ENCODE data around the gene CDS2. TPM values are rescaled to one million over a fixed set of nuclear protein-coding genes. Genes with fewer than 3 reads are reported as not detected.

Gene CDS2
- total and polyA plus RNA-seq, 2 experiments from 2014 or later, result 16.8 to 40.8 TPM

- H3K27me3 ChIP-seq (ENCODE audit: insufficient read depth), result no peaks in the 10 kb centered on the region
- ATAC-seq (no peak), DNase-seq (ENCODE audit: low spot score) (no peak)
- no peaks in the 10 kb centered on the region for H3F3A ChIP-seq (replicated peaks; ENCODE audit: low read depth)
- no peaks in the 10 kb centered on the region for H3K9me3 Mint-ChIP-seq
- no peak overlapping the region for H3K4me3 ChIP-seq
- H3K36me3 ChIP-seq (ENCODE audit: insufficient read depth), result no peaks in the 10 kb centered on the region
- H4K20me1 ChIP-seq (replicated peaks; ENCODE audit: insufficient read depth), result no peaks in the 10 kb centered on the region
- peaks cover 14% of the 10 kb centered on the region for H3K4me1 Mint-ChIP-seq
- no peak overlapping the region for H3K4me2 ChIP-seq
- no peak overlapping the region for H3K27ac ChIP-seq (ENCODE audit: low read depth)
- no peaks in the 10 kb centered on the region for H3K36me3 Mint-ChIP-seq (ENCODE audit: low read depth)
- no peaks in the 10 kb centered on the region for H3K79me2 ChIP-seq (replicated peaks; ENCODE audit: insufficient read depth)
- H3K4me3 Mint-ChIP-seq, result no peak overlapping the region
- H3K4me1 ChIP-seq (ENCODE audit: insufficient read depth), result no peaks in the 10 kb centered on the region
- H3K9me2 ChIP-seq (ENCODE audit: insufficient read depth), result no peaks in the 10 kb centered on the region
- peaks cover 2% of the 10 kb centered on the region for H3K27me3 Mint-ChIP-seq (ENCODE audit: insufficient read depth, low read depth, poor library complexity)
- H3K27ac Mint-ChIP-seq, result no peak overlapping the region
- H2AFZ ChIP-seq, result no peak overlapping the region
- TF ChIP-seq ZNF462 (CRISPR knock-in tag; IDR thresholded peaks at IDR 0.05) (no peak), NANOG (IDR thresholded peaks at IDR 0.05; ENCODE audit: borderline replicate concordance) (no peak), EZH2 (IDR thresholded peaks at IDR 0.05; ENCODE audit: low read depth, unreplicated experiment) (no peak), CREB1 (CRISPR knock-in tag; IDR thresholded peaks at IDR 0.05; ENCODE audit: low read depth) (no peak), ZNF114 (CRISPR knock-in tag; IDR thresholded peaks at IDR 0.05) (no peak), POLR2AphosphoS5 (IDR thresholded peaks at IDR 0.05; ENCODE audit: low read depth) (no peak)
Measured at GRCh38 chr20:5077761-5078387, 48.9 kb upstream of the CDS2 start.
